ENCODE measurements around the gene MAGI2. TPM values are rescaled to one million over a fixed set of nuclear protein-coding genes. Genes with fewer than 3 reads are reported as not detected.

The MAGI2 gene
- total RNA-seq, 2 donors from 2014 or later = 10.3 to 19.2 TPM

- H3K9me3 Mint-ChIP-seq = peaks cover 16% of the 10 kb centered on the region
- Histone ChIP-seq H3K9me3 (ENCODE audit: control insufficient read depth, low read length) (no peaks in the 10 kb centered on the region), H3K9ac (ENCODE audit: extremely low read depth, low read length, poor library complexity, severe bottlenecking) (no peak overlapping the region), H3K4me3 (ENCODE audit: low read length) (no peak overlapping the region), H3K36me3 (ENCODE audit: control insufficient read depth, insufficient read depth, low read length) (no peaks in the 10 kb centered on the region), H3K27me3 (ENCODE audit: control insufficient read depth, insufficient read depth, low read length, poor library complexity, severe bottlenecking) (no peaks in the 10 kb centered on the region), H3K4me1 (ENCODE audit: control insufficient read depth, insufficient read depth, low read length) (no peaks in the 10 kb centered on the region), H3K27ac (ENCODE audit: low read depth, low read length) (no peak overlapping the region)
- H3K4me3 Mint-ChIP-seq = no peak overlapping the region
- H3K36me3 Mint-ChIP-seq (ENCODE audit: low read depth) = peaks cover 24% of the 10 kb centered on the region
- WGBS, 2 experiments (ENCODE audit: insufficient coverage in 1 of 2, insufficient read length in 1 of 2) = 88 to 94% methylated on average over 4 to 7 of the region's 7 CpGs
- peaks cover under 1% of the 10 kb centered on the region for H3K4me1 Mint-ChIP-seq
- TF ChIP-seq CTCF (conservative IDR thresholded peaks at IDR 0.05) = no peak
- H3K27me3 Mint-ChIP-seq (ENCODE audit: insufficient read depth) = no peaks in the 10 kb centered on the region
- no peak overlapping the region for H3K27ac Mint-ChIP-seq
- DNase-seq = no peak
Observed at GRCh38 chr7:78535655-78536054, 917.8 kb downstream of the MAGI2 start.

- no peak overlapping the region for H3K4me3 ChIP-seq (ENCODE audit: low read length)
- no peak overlapping the region for H3K9ac ChIP-seq (ENCODE audit: extremely low read depth, low read length, poor library complexity, severe bottlenecking)
- no peak for DNase-seq
- H3K27me3 ChIP-seq (ENCODE audit: control insufficient read depth, insufficient read depth, low read length, poor library complexity, severe bottlenecking) = no peaks in the 10 kb centered on the region
- no peaks in the 10 kb centered on the region for H3K27me3 Mint-ChIP-seq (ENCODE audit: insufficient read depth)
- H3K36me3 Mint-ChIP-seq (ENCODE audit: low read depth) = no peaks in the 10 kb centered on the region
- H3K27ac ChIP-seq (ENCODE audit: low read depth, low read length) = no peak overlapping the region
- H3K9me3 ChIP-seq (ENCODE audit: control insufficient read depth, low read length) = no peaks in the 10 kb centered on the region
- no peak overlapping the region for H3K4me3 Mint-ChIP-seq
- H3K4me1 ChIP-seq (ENCODE audit: control insufficient read depth, insufficient read depth, low read length) = no peaks in the 10 kb centered on the region
- no peak for TF ChIP-seq CTCF (conservative IDR thresholded peaks at IDR 0.05)
- no peaks in the 10 kb centered on the region for H3K9me3 Mint-ChIP-seq
- H3K36me3 ChIP-seq (ENCODE audit: control insufficient read depth, insufficient read depth, low read length) = no peaks in the 10 kb centered on the region
- H3K4me1 Mint-ChIP-seq = peaks cover 8% of the 10 kb centered on the region
- 85 to 95% methylated on average over 3 to 4 of the region's 4 CpGs for WGBS, 2 experiments (ENCODE audit: insufficient coverage in 1 of 2, insufficient read length in 1 of 2)
- H3K27ac Mint-ChIP-seq = no peak overlapping the region
Observed at GRCh38 chr7:78530351-78530750, 923.1 kb downstream of the MAGI2 start.

- H3K4me1 Mint-ChIP-seq = peaks cover 8% of the 10 kb centered on the region
- no peak overlapping the region for H3K27ac Mint-ChIP-seq
- Histone ChIP-seq H3K27ac (ENCODE audit: low read depth, low read length) (no peak overlapping the region), H3K9me3 (ENCODE audit: control insufficient read depth, low read length) (no peaks in the 10 kb centered on the region), H3K27me3 (ENCODE audit: control insufficient read depth, insufficient read depth, low read length, poor library complexity, severe bottlenecking) (no peaks in the 10 kb centered on the region), H3K4me3 (ENCODE audit: low read length) (no peak overlapping the region), H3K36me3 (ENCODE audit: control insufficient read depth, insufficient read depth, low read length) (no peaks in the 10 kb centered on the region), H3K4me1 (ENCODE audit: control insufficient read depth, insufficient read depth, low read length) (no peaks in the 10 kb centered on the region), H3K9ac (ENCODE audit: extremely low read depth, low read length, poor library complexity, severe bottlenecking) (no peak overlapping the region)
- 83% methylated on average over 3 of the region's 3 CpGs; no CpG with 5 or more reads in 1 of the 2 experiments for WGBS, 2 experiments (ENCODE audit: insufficient coverage in 1 of 2, insufficient read length in 1 of 2)
- H3K27me3 Mint-ChIP-seq (ENCODE audit: insufficient read depth) = no peaks in the 10 kb centered on the region
- no peak for TF ChIP-seq CTCF (conservative IDR thresholded peaks at IDR 0.05)
- H3K36me3 Mint-ChIP-seq (ENCODE audit: low read depth) = no peaks in the 10 kb centered on the region
- no peak for DNase-seq
- no peak overlapping the region for H3K4me3 Mint-ChIP-seq
- H3K9me3 Mint-ChIP-seq = no peaks in the 10 kb centered on the region
Observed at GRCh38 chr7:78529392-78529791, 924.1 kb downstream of the MAGI2 start.
